ENCODE data around the gene NPIPA1.
"Not testable (repeated sequence)": the region's sequence is repeated elsewhere in the genome, so short reads cannot be mapped to it uniquely, and the experiment has no call there.

NPIPA1 gene

DNA sequence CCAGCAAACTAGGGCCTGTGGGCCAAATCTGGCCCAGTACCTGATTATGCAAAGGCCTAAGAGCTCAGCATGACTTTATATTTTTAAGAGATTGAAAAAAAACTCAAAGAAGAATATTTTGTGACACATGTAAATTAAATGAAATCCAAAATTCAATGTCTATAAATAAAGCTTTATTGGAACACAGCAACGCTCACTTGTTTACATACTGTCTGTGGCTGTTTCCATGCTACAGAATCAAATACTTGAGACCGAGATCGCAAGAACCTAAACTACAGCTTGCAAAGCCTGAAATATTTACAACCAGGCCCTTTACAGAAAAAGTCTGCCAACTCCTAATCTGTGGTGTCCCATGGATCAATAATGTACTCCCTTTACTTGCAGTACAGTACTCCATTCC lies 32.6 kb downstream of the NPIPA1 start:
- not testable (repeated sequence) for H3K4me3 ChIP-seq (ENCODE audit: low read length in 2 of 2); H3K27ac ChIP-seq (ENCODE audit: low read length); H3K4me1 ChIP-seq (ENCODE audit: control insufficient read depth, insufficient read depth, low read length); H3K9me3 ChIP-seq (ENCODE audit: control insufficient read depth in 2 of 2, low read length in 2 of 2); H3K36me3 ChIP-seq (ENCODE audit: control insufficient read depth in 2 of 2, insufficient read depth in 2 of 2, low read length in 2 of 2); H3K27me3 ChIP-seq (ENCODE audit: control insufficient read depth in 1 of 2, insufficient read depth in 2 of 2, low read length in 2 of 2); H3K9ac ChIP-seq (ENCODE audit: low read length in 2 of 2)

DNA sequence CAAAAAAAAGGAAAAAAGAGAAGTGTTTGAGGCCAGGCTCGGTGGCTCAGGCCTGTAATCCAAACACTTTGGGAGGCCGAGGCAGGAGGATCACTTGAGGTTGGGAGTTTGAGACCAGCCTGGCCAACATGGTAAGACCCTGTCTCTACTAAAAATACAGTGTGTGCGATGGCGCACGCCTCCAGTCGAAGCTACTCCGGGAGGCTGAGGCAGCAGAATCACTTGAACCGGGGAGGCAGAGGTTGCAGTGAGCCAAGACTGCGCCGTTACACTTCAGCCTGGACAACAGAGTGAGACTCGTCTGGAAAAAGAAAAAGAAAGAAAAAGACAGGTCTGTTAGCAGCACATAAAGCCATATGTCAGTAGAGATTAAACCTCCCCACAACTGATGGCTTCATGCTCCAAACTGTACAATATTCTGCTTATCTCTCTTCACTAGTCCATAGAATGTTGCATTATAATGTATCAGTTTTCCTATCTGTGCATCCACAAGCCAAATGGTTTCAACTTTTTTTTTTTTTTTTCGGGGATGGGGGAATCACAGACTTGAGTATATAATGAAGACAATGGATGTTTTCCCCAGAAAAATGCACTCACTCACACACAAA lies 34.5 kb downstream of the NPIPA1 start:
- not testable (repeated sequence) for H3K27me3 ChIP-seq (ENCODE audit: control insufficient read depth in 1 of 2, insufficient read depth in 2 of 2, low read length in 2 of 2); H3K9ac ChIP-seq (ENCODE audit: low read length in 2 of 2); H3K4me3 ChIP-seq (ENCODE audit: low read length in 2 of 2); H3K9me3 ChIP-seq (ENCODE audit: control insufficient read depth in 2 of 2, low read length in 2 of 2); H3K36me3 ChIP-seq (ENCODE audit: control insufficient read depth in 2 of 2, insufficient read depth in 2 of 2, low read length in 2 of 2); H3K27ac ChIP-seq (ENCODE audit: low read length); H3K4me1 ChIP-seq (ENCODE audit: control insufficient read depth, insufficient read depth, low read length)

DNA sequence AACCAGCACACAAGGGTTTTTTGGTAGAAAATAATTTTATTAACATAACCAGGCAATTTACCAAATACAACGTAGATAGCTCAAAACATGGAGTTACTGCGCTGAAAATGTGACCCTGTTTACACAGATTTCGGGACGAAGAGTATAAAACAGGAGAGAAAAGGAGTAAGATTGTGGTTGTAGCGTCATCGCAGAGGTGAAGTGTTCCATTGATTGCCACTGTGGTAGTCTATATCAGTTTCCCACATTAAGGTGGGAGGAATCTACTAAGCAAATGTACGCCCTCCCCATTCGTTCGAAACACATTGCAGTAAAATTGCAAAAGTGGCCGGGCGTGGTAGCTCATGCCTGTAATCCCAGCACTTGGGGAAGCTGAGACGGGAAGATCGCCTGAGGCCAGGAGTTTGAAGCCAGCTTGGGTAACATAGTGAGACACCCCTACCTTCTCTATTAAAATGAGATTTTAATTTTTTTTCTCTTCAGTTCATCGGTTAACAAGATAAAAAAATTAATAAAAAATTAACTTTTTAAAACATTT lies 36.6 kb downstream of the NPIPA1 start:
- H3K27me3 ChIP-seq (ENCODE audit: control insufficient read depth in 1 of 2, insufficient read depth in 2 of 2, low read length in 2 of 2); H3K36me3 ChIP-seq (ENCODE audit: control insufficient read depth in 2 of 2, insufficient read depth in 2 of 2, low read length in 2 of 2); H3K4me3 ChIP-seq (ENCODE audit: low read length in 2 of 2); H3K27ac ChIP-seq (ENCODE audit: low read length); H3K9me3 ChIP-seq (ENCODE audit: control insufficient read depth in 2 of 2, low read length in 2 of 2); H3K4me1 ChIP-seq (ENCODE audit: control insufficient read depth, insufficient read depth, low read length): not testable (repeated sequence)
- peak overlapping the region in 1 of 2 donors; percentile 76 for H3K9ac ChIP-seq (ENCODE audit: low read length in 2 of 2)

DNA sequence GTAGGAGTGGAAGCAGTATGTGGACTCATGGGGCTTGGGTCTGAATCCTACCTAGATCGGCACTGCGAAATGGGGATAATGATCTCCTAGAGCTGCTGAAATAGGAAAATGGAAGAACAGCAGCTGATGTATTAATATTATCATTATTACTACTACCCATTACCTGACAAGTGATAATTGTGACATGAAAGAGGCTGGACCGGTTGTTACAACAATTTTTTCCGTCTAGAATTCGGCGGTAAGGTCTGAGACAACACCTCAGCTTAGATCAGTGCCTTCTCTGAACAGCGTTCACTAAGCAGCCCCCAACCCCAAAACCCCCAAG lies 37.0 kb downstream of the NPIPA1 start:
- H3K27ac ChIP-seq (ENCODE audit: low read length): peak overlapping the region; percentile 81
- H3K4me3 ChIP-seq (ENCODE audit: low read length in 2 of 2): peak overlapping the region; percentile 75 to 91
- H3K36me3 ChIP-seq (ENCODE audit: control insufficient read depth in 2 of 2, insufficient read depth in 2 of 2, low read length in 2 of 2); H3K27me3 ChIP-seq (ENCODE audit: control insufficient read depth in 1 of 2, insufficient read depth in 2 of 2, low read length in 2 of 2); H3K4me1 ChIP-seq (ENCODE audit: control insufficient read depth, insufficient read depth, low read length); H3K9me3 ChIP-seq (ENCODE audit: control insufficient read depth in 2 of 2, low read length in 2 of 2): not testable (repeated sequence)
- H3K9ac ChIP-seq (ENCODE audit: low read length in 2 of 2): peak overlapping the region; percentile 62 to 76

DNA sequence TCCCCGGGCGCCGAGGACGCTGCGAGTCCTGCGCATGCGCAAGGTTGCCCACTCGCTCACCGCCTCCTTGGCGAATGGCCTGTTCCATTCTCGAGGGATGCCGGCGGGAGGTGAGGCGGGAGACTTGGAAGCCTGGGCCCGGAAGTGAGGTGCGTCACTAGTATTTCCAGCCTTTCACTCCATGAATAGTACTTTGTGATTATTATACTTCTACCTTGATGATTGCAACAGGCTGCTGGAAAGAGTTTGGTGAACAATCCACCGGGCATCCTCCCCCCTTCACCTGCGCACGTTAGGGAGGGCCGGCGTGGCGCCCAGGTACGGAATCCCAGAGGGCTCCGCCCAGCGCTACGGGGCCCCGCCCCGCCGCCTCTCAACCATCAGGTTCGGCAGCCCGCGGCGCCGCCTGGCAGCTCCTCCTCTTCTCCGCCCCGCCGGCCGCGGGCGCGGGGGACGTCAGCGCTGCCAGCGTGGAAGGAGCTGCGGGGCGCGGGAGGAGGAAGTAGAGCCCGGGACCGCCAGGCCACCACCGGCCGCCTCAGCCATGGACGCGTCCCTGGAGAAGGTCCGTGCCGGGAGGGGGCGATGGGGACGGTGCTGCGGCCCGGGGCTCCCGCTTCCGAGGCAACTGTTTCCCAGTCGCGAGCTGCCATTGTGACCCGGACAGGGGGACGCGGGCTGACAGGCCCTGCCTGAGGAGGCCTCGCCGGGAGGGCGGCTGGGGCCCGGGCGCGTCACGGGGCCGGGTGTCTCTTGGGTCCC lies 37.6 kb downstream of the NPIPA1 start, which contains the start of gene PDXDC1:
TSS of gene PDXDC1 (plus strand) at position 371 of the 762 bp plus-strand sequence. CDS start at position 545, 174 bp downstream.
- H3K4me1 ChIP-seq (ENCODE audit: control insufficient read depth, insufficient read depth, low read length); H3K9me3 ChIP-seq (ENCODE audit: control insufficient read depth in 2 of 2, low read length in 2 of 2); H3K36me3 ChIP-seq (ENCODE audit: control insufficient read depth in 2 of 2, insufficient read depth in 2 of 2, low read length in 2 of 2); H3K27me3 ChIP-seq (ENCODE audit: control insufficient read depth in 1 of 2, insufficient read depth in 2 of 2, low read length in 2 of 2): not testable (repeated sequence)
- H3K4me3 ChIP-seq (ENCODE audit: low read length in 2 of 2): peak within 1 kb of the TSS; percentile 75 to 91
- peak within 1 kb of the TSS; percentile 76 to 84 for H3K9ac ChIP-seq (ENCODE audit: low read length in 2 of 2)
- peak within 1 kb of the TSS; percentile 81 for H3K27ac ChIP-seq (ENCODE audit: low read length)

DNA sequence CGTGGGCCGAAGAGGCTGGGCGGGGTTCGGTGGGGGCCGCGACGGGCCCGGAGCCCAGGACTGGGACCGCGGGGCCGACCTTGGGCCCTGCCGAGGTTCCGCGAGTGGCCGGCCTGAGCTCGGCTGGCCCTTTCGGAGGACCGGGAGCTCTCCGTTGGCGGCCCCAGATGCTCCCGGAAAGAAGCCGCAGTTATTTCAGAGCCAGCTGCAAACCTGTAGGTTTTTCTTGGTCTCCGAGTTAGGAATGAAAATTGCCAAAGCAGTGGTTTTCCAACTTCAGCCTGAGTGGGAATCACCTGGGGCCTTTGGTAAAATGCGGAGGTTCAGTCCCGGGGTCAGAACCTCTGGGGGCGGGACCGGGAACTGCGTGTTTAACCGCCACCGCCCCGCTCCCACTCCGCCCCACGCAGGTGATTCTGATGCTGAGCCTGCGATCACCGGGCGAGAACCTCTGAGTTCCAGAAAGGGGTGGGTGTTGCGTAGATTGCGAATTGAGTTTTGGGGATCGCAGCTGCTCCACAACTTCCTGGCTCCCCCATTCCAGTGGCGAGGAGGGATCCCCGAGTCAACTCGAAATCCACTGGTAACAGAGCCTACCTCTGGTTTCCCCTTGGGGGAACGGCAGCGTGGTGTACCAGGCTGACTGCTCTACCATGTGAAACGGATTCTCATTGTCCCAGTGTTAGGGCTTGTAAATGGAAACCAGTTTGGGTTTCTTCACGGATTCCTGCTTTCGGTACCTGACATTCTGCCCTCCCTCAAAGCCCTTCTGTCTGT lies 38.4 kb downstream of the NPIPA1 start:
- H3K27me3 ChIP-seq (ENCODE audit: control insufficient read depth in 1 of 2, insufficient read depth in 2 of 2, low read length in 2 of 2); H3K9me3 ChIP-seq (ENCODE audit: control insufficient read depth in 2 of 2, low read length in 2 of 2); H3K4me1 ChIP-seq (ENCODE audit: control insufficient read depth, insufficient read depth, low read length); H3K36me3 ChIP-seq (ENCODE audit: control insufficient read depth in 2 of 2, insufficient read depth in 2 of 2, low read length in 2 of 2): not testable (repeated sequence)
- H3K9ac ChIP-seq (ENCODE audit: low read length in 2 of 2): peak overlapping the region; percentile 76 to 84
- H3K27ac ChIP-seq (ENCODE audit: low read length): peak overlapping the region; percentile 81
- peak overlapping the region; percentile 75 to 91 for H3K4me3 ChIP-seq (ENCODE audit: low read length in 2 of 2)

DNA sequence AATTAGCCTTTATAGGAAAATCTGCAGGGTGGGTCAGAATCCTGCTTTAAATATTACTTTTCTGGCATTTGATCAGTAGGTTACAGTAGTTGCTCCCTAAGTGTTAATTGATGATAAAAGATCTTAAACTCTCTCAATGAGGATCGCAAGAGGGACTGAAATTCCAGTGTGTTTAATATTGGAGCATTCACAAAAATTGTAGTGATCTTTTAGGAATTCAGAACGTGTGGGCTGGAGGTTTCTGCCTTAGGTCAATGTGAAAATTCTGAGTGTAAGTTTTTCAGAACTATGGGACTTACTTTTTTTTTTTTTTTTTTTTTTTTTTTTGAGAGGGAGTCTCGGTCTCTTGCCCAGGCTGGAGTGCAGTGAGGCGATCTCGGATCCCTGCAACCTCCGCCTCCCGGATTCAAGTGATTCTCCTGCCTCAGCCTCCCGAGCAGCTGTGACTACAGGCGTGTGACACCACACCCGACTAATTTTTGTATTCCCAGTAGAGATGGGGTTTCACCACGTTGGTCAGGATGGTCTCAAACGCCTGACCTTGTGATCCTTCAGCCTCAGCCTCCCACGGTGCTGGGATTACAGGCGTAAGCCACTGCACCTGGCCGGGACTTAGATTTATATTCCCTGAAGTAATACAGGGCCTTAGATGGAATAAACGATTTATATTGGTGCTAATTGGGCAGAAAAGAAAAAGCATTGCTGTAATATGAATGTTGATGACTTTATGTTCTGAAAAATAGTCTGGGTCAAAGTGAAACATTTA lies 39.9 kb downstream of the NPIPA1 start:
- not testable (repeated sequence) for H3K4me3 ChIP-seq (ENCODE audit: low read length in 2 of 2); H3K36me3 ChIP-seq (ENCODE audit: control insufficient read depth in 2 of 2, insufficient read depth in 2 of 2, low read length in 2 of 2); H3K9ac ChIP-seq (ENCODE audit: low read length in 2 of 2); H3K27me3 ChIP-seq (ENCODE audit: control insufficient read depth in 1 of 2, insufficient read depth in 2 of 2, low read length in 2 of 2); H3K9me3 ChIP-seq (ENCODE audit: control insufficient read depth in 2 of 2, low read length in 2 of 2); H3K4me1 ChIP-seq (ENCODE audit: control insufficient read depth, insufficient read depth, low read length); H3K27ac ChIP-seq (ENCODE audit: low read length)

DNA sequence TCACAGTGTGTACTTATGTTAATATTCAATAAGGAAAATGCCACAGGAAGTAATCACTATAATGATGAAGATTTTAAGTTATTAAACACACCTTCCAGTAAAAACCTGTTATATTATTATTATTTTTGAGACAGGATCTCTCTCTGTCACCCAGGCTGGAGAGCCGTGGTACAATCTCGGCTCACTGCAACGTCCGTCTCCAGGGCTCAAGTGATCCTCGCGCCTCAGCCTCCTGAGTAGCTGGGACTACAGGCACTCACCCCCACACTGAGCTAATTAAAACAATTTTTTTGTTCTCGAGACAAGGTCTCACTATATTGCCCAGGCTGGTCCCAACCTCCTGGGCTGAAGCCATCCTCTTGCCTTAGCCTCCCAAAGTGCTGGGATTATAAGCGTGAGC lies 41.0 kb downstream of the NPIPA1 start:
- H3K9ac ChIP-seq (ENCODE audit: low read length in 2 of 2); H3K27ac ChIP-seq (ENCODE audit: low read length); H3K9me3 ChIP-seq (ENCODE audit: control insufficient read depth in 2 of 2, low read length in 2 of 2); H3K4me1 ChIP-seq (ENCODE audit: control insufficient read depth, insufficient read depth, low read length); H3K36me3 ChIP-seq (ENCODE audit: control insufficient read depth in 2 of 2, insufficient read depth in 2 of 2, low read length in 2 of 2); H3K4me3 ChIP-seq (ENCODE audit: low read length in 2 of 2); H3K27me3 ChIP-seq (ENCODE audit: control insufficient read depth in 1 of 2, insufficient read depth in 2 of 2, low read length in 2 of 2): not testable (repeated sequence)

DNA sequence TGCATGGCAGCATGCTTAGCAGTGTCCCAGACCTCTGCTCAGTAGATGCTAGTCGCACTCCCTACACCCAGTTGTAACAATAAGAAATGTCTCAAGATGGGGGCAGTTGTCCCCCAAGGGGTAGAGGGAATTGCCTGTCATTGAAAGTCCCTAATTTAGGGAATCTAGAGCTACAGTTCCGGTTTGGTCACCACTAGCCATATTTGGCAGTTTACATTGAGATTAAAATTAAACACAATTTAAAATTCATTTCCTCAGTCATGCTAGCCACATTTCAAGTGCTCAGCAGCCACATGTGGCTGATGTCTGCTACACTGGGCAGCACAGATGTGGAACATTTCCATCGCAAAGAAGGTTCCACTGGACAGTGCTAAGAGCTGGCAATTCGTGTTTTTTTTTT lies 41.7 kb downstream of the NPIPA1 start:
- H3K27me3 ChIP-seq (ENCODE audit: control insufficient read depth in 1 of 2, insufficient read depth in 2 of 2, low read length in 2 of 2); H3K36me3 ChIP-seq (ENCODE audit: control insufficient read depth in 2 of 2, insufficient read depth in 2 of 2, low read length in 2 of 2); H3K27ac ChIP-seq (ENCODE audit: low read length); H3K4me3 ChIP-seq (ENCODE audit: low read length in 2 of 2); H3K9me3 ChIP-seq (ENCODE audit: control insufficient read depth in 2 of 2, low read length in 2 of 2); H3K4me1 ChIP-seq (ENCODE audit: control insufficient read depth, insufficient read depth, low read length): not testable (repeated sequence)
- peak overlapping the region in 1 of 2 donors; percentile 36 for H3K9ac ChIP-seq (ENCODE audit: low read length in 2 of 2)

DNA sequence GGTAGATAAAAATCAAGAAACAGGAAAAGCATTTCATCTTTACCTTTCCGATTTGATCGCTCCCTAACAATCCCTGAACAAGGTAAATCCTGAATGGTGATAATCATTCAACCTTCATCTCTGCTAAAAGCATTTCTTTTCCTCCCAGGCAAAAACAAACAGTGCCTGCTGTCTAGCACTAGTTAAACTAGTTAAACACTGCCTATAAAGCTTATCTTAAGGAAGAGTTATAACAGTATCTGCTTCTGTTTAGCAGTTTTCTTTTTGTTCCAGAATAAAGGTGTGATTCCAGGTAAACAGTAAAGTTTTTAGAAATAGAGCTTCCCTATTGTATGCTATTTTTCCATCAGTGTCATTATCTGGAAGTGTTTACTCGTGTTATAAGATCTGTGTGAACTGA lies 44.0 kb downstream of the NPIPA1 start:
- not testable (repeated sequence) for H3K27ac ChIP-seq (ENCODE audit: low read length); H3K9me3 ChIP-seq (ENCODE audit: control insufficient read depth in 2 of 2, low read length in 2 of 2); H3K4me3 ChIP-seq (ENCODE audit: low read length in 2 of 2); H3K9ac ChIP-seq (ENCODE audit: low read length in 2 of 2); H3K36me3 ChIP-seq (ENCODE audit: control insufficient read depth in 2 of 2, insufficient read depth in 2 of 2, low read length in 2 of 2); H3K27me3 ChIP-seq (ENCODE audit: control insufficient read depth in 1 of 2, insufficient read depth in 2 of 2, low read length in 2 of 2); H3K4me1 ChIP-seq (ENCODE audit: control insufficient read depth, insufficient read depth, low read length)

All from stomach smooth muscle (tissue), 2 donors.